HepG2 (cell line): ENCODE results near the gene SHC1. TPM values are rescaled to one million over a fixed set of nuclear protein-coding genes. Genes with fewer than 3 reads are reported as not detected.

Experiments
- CHCHD3 ChIP-seq: sonication (generic); formaldehyde crosslinking; IDR thresholded peaks from 2 replicates; pipeline ENCODE4 v1.8.0; 2022; ENCODE audit warnings: mild to moderate bottlenecking, missing genetic modification reagents, moderate library complexity
- CREB1 ChIP-seq, 2 experiments: fragments of 450-650 bp in 1 of 2; IDR thresholded peaks; 2 replicates each; pipeline ENCODE4 v1.6.1; 2016 to 2017; ENCODE audit warnings: control low read depth in 1 of 2, mild to moderate bottlenecking in 1 of 2, missing compliant biosample characterization in 1 of 2, missing genetic modification characterization in 1 of 2
- EED ChIP-seq: sonication (generic); formaldehyde crosslinking; IDR thresholded peaks from 2 replicates; pipeline ENCODE4 v1.5.0; 2020; ENCODE audit warnings: mild to moderate bottlenecking, missing genetic modification reagents
- ELF1 ChIP-seq: sonication (generic); formaldehyde crosslinking; IDR thresholded peaks from 2 replicates; pipeline ENCODE4 v1.4.0; 2020; ENCODE audit warnings: missing genetic modification reagents
- IRX3 ChIP-seq: sonication (generic); formaldehyde crosslinking; IDR thresholded peaks from 2 replicates; pipeline ENCODE4 v1.8.1; 2023; ENCODE audit warnings: mild to moderate bottlenecking, low read depth, missing genetic modification reagents, borderline replicate concordance
- MBD4 ChIP-seq: IDR thresholded peaks from 2 replicates; pipeline ENCODE4 v1.6.1; 2012; ENCODE audit warnings: low read length, inconsistent platforms, borderline replicate concordance
- NFYC ChIP-seq: IDR thresholded peaks from 2 replicates; pipeline ENCODE4 v1.6.1; 2016; ENCODE audit warnings: missing genetic modification reagents, missing compliant biosample characterization
- SRY ChIP-seq: sonication (generic); formaldehyde crosslinking; IDR thresholded peaks from 2 replicates; pipeline ENCODE4 v1.8.0; 2022; ENCODE audit warnings: mild to moderate bottlenecking, missing genetic modification reagents
- TEAD2 ChIP-seq: sonication (generic); formaldehyde crosslinking; IDR thresholded peaks from 2 replicates; pipeline ENCODE4 v1.9.0; 2021; ENCODE audit warnings: missing genetic modification reagents
- ZNF562 ChIP-seq: sonication (generic); formaldehyde crosslinking; IDR thresholded peaks from 2 replicates; pipeline ENCODE4 v1.8.0; 2022; ENCODE audit warnings: missing genetic modification reagents, borderline replicate concordance
- ZNF605 ChIP-seq: sonication (generic); formaldehyde crosslinking; IDR thresholded peaks from 2 replicates; pipeline ENCODE4 v1.8.0; 2022; ENCODE audit warnings: mild to moderate bottlenecking, missing genetic modification reagents
- polyA plus RNA-seq, 8 experiments: library from polyadenylated mRNA; depleted of rRNA in 3 of 8; stranded (reverse) in 7 of 8; unstranded in 1 of 8; fragments of >200 nt; fragmentation: Illumina TruSeq in 4 of 8; extraction: Trizol in 4 of 8; gene quantifications; 2 replicates each; pipeline versions ENCODE4 v1.2.1 to v1.2.3, GENCODE V29; 2011 to 2016; ENCODE audit warnings: low read depth in 4 of 8, missing spikeins in 1 of 8, mixed read lengths in 1 of 8; ENCODE audit not compliant: insufficient read depth in 1 of 8
- total RNA-seq, 5 experiments: library from RNA; depleted of rRNA; stranded (reverse); fragments of >200 nt; fragmentation: Illumina TruSeq; extraction: Trizol; gene quantifications; 2 replicates each; pipeline ENCODE4 v1.2.3, GENCODE V29; 2016; ENCODE audit warnings: low read depth in 1 of 5
- TF ChIP-seq, protein P1 (sequence below): sonication (generic); formaldehyde crosslinking; IDR thresholded peaks from 2 replicates; pipeline ENCODE4 v1.4.0; 2020; ENCODE audit warnings: missing genetic modification reagents, borderline replicate concordance
- TF ChIP-seq, protein P2 (sequence below): sonication (generic); formaldehyde crosslinking; IDR thresholded peaks from 2 replicates; pipeline ENCODE4 v1.4.0; 2020; ENCODE audit warnings: mild to moderate bottlenecking, missing genetic modification reagents
- TF ChIP-seq, protein P3 (sequence below): sonication (generic); formaldehyde crosslinking; IDR thresholded peaks from 2 replicates; pipeline ENCODE4 v1.8.1; 2023; ENCODE audit warnings: mild to moderate bottlenecking, moderate library complexity, missing genetic modification reagents
- TF ChIP-seq, protein P4 (sequence below): sonication (generic); formaldehyde crosslinking; IDR thresholded peaks from 2 replicates; pipeline ENCODE4 v1.5.1; 2020; ENCODE audit warnings: mild to moderate bottlenecking, missing genetic modification reagents, moderate library complexity
- TF ChIP-seq, protein P5 (sequence below): sonication (generic); formaldehyde crosslinking; IDR thresholded peaks from 2 replicates; pipeline ENCODE4 v1.4.0; 2020; ENCODE audit warnings: missing genetic modification reagents
- TF ChIP-seq, protein P6 (sequence below): sonication (generic); formaldehyde crosslinking; IDR thresholded peaks from 2 replicates; pipeline ENCODE4 v1.8.0; 2022; ENCODE audit warnings: mild to moderate bottlenecking, missing genetic modification reagents; ENCODE audit not compliant: insufficient replicate concordance

SHC1 gene
- total and polyA plus RNA-seq, 2 of the 13 experiments (the other 11 are each of a cell fraction or from before 2014, with no cell fraction given): 52.0 to 137 TPM

- TF ChIP-seq, protein P1, sequence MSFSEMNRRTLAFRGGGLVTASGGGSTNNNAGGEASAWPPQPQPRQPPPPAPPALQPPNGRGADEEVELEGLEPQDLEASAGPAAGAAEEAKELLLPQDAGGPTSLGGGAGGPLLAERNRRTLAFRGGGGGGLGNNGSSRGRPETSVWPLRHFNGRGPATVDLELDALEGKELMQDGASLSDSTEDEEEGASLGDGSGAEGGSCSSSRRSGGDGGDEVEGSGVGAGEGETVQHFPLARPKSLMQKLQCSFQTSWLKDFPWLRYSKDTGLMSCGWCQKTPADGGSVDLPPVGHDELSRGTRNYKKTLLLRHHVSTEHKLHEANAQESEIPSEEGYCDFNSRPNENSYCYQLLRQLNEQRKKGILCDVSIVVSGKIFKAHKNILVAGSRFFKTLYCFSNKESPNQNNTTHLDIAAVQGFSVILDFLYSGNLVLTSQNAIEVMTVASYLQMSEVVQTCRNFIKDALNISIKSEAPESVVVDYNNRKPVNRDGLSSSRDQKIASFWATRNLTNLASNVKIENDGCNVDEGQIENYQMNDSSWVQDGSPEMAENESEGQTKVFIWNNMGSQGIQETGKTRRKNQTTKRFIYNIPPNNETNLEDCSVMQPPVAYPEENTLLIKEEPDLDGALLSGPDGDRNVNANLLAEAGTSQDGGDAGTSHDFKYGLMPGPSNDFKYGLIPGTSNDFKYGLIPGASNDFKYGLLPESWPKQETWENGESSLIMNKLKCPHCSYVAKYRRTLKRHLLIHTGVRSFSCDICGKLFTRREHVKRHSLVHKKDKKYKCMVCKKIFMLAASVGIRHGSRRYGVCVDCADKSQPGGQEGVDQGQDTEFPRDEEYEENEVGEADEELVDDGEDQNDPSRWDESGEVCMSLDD (CRISPR knock-in tag): peak; percentile 99; the same call in 1 of the 2 replicates
- TF ChIP-seq, protein P2, sequence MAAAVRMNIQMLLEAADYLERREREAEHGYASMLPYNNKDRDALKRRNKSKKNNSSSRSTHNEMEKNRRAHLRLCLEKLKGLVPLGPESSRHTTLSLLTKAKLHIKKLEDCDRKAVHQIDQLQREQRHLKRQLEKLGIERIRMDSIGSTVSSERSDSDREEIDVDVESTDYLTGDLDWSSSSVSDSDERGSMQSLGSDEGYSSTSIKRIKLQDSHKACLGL: peak; percentile 99; the same call in 1 of the 2 replicates
- TF ChIP-seq ZNF605 (CRISPR knock-in tag) (peak; percentile 50; the same call in 1 of the 2 replicates), ZNF562 (no peak), NFYC (CRISPR knock-in tag) (peak; percentile 99), EED (CRISPR knock-in tag) (no peak), CHCHD3 (CRISPR knock-in tag) (peak; percentile 85; the same call in 1 of the 2 replicates), CREB1 (IDR thresholded peaks at IDR 0.05) (peak; percentile 85), CREB1 (CRISPR knock-in tag; IDR thresholded peaks at IDR 0.05) (peak; percentile 93), SRY (CRISPR knock-in tag) (no peak; the same call in 1 of the 2 replicates), TEAD2 (no peak), MBD4 (no peak), IRX3 (peak; percentile 75; the same call in 1 of the 2 replicates), ELF1 (CRISPR knock-in tag) (peak; percentile 80)
- TF ChIP-seq, protein P3, sequence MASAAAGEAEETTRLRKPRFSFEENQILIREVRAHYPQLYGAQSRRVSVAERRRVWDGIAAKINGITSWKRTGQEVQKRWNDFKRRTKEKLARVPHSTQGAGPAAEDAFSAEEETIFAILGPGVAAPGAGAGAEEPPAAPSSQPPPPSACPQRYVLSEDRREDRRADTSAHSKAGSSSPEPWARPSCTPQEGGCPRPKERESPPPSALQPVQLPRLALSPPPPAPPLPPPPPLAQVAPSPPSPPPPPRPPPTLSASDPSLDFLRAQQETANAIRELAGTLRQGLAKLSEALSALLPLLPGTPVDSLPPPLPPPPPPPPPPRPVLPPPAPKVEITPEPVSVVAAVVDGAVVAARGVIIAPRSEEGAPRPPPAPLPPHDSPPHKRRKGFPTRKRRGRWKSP (CRISPR knock-in tag): peak; percentile 87; the same call in 1 of the 2 replicates
- TF ChIP-seq, protein P4, sequence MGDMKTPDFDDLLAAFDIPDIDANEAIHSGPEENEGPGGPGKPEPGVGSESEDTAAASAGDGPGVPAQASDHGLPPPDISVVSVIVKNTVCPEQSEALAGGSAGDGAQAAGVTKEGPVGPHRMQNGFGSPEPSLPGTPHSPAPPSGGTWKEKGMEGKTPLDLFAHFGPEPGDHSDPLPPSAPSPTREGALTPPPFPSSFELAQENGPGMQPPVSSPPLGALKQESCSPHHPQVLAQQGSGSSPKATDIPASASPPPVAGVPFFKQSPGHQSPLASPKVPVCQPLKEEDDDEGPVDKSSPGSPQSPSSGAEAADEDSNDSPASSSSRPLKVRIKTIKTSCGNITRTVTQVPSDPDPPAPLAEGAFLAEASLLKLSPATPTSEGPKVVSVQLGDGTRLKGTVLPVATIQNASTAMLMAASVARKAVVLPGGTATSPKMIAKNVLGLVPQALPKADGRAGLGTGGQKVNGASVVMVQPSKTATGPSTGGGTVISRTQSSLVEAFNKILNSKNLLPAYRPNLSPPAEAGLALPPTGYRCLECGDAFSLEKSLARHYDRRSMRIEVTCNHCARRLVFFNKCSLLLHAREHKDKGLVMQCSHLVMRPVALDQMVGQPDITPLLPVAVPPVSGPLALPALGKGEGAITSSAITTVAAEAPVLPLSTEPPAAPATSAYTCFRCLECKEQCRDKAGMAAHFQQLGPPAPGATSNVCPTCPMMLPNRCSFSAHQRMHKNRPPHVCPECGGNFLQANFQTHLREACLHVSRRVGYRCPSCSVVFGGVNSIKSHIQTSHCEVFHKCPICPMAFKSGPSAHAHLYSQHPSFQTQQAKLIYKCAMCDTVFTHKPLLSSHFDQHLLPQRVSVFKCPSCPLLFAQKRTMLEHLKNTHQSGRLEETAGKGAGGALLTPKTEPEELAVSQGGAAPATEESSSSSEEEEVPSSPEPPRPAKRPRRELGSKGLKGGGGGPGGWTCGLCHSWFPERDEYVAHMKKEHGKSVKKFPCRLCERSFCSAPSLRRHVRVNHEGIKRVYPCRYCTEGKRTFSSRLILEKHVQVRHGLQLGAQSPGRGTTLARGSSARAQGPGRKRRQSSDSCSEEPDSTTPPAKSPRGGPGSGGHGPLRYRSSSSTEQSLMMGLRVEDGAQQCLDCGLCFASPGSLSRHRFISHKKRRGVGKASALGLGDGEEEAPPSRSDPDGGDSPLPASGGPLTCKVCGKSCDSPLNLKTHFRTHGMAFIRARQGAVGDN: peak; percentile 95
- TF ChIP-seq, protein P5, sequence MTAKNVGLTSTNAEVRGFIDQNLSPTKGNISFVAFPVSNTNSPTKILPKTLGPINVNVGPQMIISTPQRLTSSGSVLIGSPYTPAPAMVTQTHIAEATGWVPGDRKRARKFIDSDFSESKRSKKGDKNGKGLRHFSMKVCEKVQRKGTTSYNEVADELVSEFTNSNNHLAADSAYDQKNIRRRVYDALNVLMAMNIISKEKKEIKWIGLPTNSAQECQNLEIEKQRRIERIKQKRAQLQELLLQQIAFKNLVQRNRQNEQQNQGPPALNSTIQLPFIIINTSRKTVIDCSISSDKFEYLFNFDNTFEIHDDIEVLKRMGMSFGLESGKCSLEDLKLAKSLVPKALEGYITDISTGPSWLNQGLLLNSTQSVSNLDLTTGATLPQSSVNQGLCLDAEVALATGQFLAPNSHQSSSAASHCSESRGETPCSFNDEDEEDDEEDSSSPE (CRISPR knock-in tag): peak; percentile 99
- TF ChIP-seq, protein P6, sequence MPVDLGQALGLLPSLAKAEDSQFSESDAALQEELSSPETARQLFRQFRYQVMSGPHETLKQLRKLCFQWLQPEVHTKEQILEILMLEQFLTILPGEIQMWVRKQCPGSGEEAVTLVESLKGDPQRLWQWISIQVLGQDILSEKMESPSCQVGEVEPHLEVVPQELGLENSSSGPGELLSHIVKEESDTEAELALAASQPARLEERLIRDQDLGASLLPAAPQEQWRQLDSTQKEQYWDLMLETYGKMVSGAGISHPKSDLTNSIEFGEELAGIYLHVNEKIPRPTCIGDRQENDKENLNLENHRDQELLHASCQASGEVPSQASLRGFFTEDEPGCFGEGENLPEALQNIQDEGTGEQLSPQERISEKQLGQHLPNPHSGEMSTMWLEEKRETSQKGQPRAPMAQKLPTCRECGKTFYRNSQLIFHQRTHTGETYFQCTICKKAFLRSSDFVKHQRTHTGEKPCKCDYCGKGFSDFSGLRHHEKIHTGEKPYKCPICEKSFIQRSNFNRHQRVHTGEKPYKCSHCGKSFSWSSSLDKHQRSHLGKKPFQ (CRISPR knock-in tag): no peak
Observed at GRCh38 chr1:154974102-154974807, 3.7 kb upstream of the SHC1 start, which contains the start of gene CKS1B (continued).
